ENCODE data around the gene TNIP1.
A peak's percentile ranks its signal among the peaks of the same experiment; 100 is the strongest.

TNIP1 gene

GRCh38 chr5:151062405-151063141 is 18.3 kb downstream of the TNIP1 start:
- DNase-seq = no peak

GRCh38 chr5:151060742-151061141 is 20.1 kb downstream of the TNIP1 start:
- DNase-seq = no peak

GRCh38 chr5:151058891-151059489 is 21.8 kb downstream of the TNIP1 start:
- no peak for DNase-seq

DNA sequence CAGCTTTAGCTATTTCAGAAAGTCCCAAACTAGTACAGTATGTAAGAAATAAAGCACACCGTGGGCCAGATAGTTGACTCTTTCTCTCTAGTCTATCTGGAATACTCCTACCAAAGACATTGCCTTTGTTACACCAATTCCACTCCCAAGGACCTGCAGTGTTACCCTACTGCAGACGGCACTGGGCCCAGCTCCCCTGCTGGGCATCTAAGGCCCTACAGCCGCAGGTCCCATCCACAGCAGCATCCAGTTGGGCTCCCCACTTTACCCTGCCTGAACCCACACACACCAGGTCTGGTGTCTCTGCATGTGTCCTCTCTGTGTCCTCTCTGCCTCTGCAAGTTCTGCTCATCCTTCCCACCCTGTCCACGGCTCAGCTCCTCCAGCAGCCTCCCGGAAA is 22.5 kb downstream of the TNIP1 start:
- DNase-seq = no peak

DNA sequence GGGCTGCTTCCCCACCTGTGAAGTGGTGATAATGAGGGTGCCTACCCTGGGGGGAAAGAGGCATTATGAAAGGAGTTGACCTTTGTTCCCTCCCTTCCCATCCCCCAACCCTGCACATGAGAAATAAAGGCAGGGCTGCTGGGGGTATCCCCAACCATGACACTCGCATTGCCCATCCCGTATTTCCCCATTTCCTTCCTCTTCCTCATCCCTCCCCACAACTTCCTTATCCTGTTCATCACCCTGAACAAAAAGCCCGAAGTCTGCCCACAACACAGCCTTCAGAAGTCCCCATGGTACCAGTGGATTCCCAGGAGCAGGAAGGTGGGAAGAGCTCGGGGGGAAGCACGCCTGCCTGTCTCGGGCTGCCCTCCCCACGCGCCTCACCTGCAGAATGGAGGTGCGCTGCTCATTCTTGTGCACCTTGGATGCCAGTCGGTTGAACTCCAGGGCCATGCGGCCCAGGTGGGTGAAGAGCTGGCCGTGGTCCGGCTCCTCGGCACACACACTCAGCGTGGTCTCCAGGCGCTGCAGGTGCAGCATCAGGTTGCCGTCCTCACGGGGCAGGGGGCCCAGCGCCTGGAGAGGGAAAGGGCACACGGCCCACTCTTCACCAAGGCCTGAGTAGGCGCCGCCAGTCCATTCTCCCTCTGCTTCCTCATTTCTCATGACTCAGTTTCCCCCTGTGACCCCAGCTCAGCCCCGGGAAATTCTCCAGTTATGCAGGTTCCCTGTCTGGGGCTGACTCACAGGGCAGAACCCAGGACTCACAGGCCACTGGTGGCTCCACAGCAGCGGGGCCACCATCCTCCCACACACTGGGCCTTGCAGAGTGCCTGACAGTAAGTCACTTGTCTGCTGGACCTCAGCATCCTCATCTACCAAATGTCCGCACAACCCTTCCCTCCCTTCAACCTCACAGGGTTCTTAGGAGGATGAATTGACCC is 24.2 kb downstream of the TNIP1 start:
- DNase-seq = no peak

GRCh38 chr5:151055336-151055735 is 25.5 kb downstream of the TNIP1 start:
- no peak for DNase-seq

- no peak for DNase-seq
Observed at GRCh38 chr5:151054709-151055108, 26.1 kb downstream of the TNIP1 start.

DNA sequence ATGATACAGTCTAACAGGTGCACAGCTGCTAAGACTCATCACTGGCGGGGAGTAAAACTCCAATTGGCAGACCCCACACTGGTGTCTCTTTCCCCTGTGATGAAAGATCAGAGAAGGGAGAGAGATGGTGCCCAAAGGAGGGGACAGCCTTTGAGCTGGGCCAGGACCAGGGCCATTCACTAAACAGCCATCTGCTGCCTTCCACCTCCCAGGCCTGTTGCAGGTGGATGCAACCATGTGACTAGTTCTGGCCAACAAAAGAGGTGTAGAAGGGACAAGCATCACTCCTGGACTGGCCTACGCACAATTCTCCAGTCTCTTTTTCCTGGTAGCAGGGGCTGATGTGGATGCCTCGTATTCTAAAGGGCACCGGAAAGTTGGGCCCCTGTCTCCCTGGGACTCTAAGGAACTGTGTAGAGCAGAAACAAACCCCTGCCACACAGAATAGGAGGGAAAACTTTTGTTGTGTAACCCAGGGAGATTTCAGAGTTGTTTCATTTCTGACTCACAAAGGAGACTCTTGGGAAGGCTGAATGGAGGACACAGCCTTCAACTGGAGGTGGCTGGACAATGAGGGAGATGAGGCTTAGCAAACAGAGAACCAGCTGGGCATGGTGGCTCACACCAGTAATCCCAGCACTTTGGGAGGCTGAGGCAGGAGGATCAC is 26.9 kb downstream of the TNIP1 start:
- DNase-seq = no peak

DNA sequence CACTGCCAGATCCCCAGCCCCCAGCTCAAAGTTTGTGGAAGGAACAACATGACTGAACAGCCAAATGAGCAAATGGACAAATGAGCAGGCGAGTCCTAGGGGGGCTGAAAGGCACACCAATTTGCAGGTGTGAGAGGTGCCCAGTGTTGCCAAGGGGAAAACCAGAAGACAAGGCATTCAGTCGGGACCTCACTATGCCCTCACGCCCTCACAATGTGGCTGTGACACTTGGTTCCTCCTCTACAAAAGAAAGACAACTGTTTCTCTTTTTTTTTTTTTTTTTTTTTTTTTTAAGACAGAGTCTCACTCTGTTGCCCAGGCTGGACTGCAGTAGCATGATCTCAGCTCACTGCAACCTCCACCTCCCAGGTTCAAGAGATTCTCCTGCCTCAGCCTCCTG is 28.0 kb downstream of the TNIP1 start:
- no peak for DNase-seq

GRCh38 chr5:151051931-151052608 is 28.8 kb downstream of the TNIP1 start:
- DNase-seq = no peak

GRCh38 chr5:151051066-151051930 is 29.5 kb downstream of the TNIP1 start:
- DNase-seq = peak; percentile 82

GRCh38 chr5:151048526-151048925 is 32.3 kb downstream of the TNIP1 start:
- DNase-seq = no peak

DNA sequence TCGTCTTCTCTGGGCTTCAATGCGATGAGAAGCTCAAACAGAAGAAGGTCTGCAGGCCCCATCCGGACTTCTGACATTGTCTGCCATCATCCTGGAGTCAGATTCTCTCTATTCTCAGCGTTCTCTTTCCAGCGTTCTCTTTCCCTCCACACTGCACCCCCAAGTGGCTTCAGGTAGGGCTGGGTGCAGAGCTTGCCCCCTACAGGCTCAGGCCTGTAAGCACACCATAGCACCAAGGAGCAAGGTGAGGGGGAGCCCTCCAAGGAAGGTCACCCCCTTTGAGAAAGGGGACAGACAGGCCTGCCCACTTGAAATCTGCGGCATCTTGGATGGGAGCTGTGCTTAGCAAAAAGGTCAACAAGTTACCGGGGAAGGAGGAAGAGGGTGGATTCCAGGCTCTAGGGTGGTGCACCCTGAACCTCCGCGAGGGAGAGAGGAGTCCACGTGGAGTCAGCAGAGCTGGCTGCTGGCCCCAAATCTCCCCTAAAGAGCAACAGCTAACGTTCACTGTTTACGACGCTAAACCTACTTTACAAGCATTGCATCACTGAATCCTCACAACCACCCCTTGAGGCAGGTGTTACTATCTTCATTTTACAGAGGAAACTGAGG is 32.9 kb downstream of the TNIP1 start:
- peak; percentile 41 for DNase-seq

- DNase-seq = no peak
Observed at GRCh38 chr5:151042453-151043093, 38.3 kb downstream of the TNIP1 start.

DNA sequence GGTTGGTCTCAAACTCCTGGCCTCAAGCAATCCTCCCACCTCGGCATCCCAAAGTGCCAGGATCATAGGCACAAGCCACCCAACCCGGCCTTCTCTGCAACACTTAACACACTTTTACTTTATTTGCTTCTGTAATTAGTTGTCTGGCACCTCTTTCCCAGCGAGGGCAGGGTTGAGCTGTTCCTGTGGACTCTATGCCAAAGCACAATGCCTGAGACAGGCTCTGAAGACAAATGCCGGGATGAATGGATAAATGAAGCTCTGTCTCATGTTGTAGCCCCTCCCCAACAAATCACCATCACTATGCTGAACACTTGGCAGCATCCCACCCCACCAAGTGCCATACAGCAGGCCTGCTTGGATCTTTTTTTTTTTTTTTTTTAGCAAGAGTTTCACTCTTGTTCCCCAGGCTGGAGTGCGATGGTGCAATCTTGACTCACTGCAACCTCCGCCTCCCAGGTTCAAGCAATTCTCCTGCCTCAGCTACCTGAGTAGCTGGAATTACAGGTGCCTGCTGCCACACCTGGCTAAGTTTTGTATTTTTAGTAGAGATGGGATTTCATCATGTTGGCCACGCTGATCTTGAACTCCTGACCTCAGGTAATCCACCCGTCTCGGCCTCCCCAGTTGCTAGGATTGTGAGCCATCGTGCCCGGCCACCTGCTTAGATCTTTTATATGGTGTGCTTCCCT is 39.1 kb downstream of the TNIP1 start:
- no peak for DNase-seq

DNA sequence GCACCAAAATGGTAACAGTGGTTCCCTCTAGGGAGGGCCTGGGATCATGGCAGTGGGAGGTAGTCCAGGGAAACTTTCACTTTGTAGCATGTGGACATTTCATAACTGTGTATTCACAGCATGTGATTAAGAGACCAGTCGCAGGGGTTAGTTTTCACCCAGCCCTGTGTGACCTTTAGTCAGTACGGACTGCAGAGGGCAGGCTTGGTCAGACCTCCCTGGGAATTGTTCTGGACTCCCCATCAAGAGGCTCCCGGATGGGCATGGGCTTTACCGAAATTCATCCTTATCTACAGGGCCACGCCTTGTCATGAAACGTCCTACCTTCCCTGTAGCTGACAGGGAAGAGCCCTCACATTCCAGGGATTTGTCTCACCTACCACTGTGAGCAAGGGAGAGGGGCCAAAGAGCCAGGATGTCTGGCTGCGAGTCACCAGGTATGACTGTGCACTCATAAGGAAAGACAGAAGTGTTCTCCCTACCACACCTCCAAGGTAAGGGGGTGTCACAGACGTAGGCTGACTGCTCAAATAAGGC is 40.6 kb downstream of the TNIP1 start:
- DNase-seq = no peak

DNA sequence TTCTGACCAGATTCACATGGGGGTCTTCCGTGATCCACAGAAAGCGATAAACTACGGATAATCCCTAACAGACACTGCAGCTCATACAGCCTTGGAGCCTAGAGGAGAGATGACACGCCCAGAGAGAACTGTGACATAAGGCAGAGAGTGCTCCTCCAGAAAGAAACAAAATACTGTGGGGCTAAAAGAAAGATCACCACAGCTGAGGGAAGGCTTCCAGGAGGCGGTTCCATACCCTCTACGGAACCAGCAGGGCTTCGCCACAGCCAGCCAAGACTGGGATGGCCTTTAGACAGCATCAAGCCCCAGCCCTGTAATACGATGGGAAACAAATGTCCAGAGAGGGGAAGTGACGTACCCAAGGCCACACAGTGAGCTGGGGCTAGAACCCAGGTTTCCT is 41.2 kb downstream of the TNIP1 start:
- no peak for DNase-seq

DNA sequence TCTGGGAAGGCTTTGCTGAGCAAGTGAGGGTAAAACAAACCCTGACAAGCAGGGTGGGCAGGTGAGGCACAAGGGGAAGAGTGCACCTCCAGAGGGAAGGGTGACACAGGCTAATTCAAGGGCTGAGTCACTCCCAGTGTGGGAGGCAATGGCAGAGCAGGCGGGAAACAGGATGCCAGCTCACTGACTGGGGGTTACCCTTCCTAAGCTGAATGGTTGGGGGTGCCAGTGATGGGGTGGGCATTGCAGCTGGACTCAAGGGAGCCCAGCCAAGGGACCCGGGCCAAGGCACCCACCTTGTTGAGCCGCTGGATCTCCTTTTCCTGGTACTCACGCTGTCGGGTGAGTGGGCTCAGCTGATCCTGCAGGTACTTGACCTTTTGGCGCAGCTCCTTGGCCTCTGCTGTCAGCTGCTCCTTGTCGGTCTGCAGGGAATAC is 42.0 kb downstream of the TNIP1 start:
- no peak for DNase-seq

DNA sequence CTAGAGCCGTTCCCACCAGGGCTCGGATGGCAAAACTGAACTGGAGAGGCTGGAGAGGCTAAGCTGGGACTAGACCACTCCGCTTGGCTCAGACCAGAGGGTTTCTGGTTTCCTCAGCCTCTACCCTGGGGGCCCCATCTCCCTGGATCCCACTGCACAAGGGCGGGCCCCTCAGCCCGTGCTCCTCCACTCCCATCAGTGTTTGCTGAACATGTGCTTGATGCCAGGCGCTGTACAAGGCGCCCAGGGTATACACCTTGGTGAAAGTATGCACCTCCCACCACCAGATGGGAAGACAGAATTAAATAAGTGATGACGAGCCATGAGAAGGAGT is 42.5 kb downstream of the TNIP1 start:
- DNase-seq = no peak
